ENCODE measurements around the gene CLDN1. TPM values are rescaled to one million over a fixed set of nuclear protein-coding genes. Genes with fewer than 3 reads are reported as not detected.

CLDN1 gene
- total RNA-seq, 1 experiment from 2014 or later, result 27.1 TPM

- peak overlapping the region; percentile 5; the same call in 1 of the 2 replicates for H3K4me3 ChIP-seq
- no TSS peak for BruUV-seq (replicated peaks)
- H3K27me3 ChIP-seq (ENCODE audit: insufficient read depth, low read depth), result no peaks in the 10 kb centered on the region
- peaks cover 19% of the 10 kb centered on the region for H3F3A ChIP-seq (ENCODE audit: insufficient read depth, low read depth)
- DNase-seq, result peak; percentile 27 to 86
- peaks cover 45% of the 10 kb centered on the region for H3K4me1 ChIP-seq (replicated peaks; ENCODE audit: insufficient read depth)
- H3K9me2 ChIP-seq (ENCODE audit: insufficient read depth), result no peaks in the 10 kb centered on the region
- H4K20me1 ChIP-seq (ENCODE audit: insufficient read depth), result no peaks in the 10 kb centered on the region
- intact Hi-C loops (cut with micrococcal nuclease; ENCODE audit: unreplicated experiment), result loop anchor here (1.0 kb wide), 2 partner anchors 17 to 24 kb away; no protein-coding TSS in a partner anchor
- H3K27ac ChIP-seq, result peak overlapping the region; percentile 80
- no peaks in the 10 kb centered on the region for H3K36me3 ChIP-seq (ENCODE audit: low read depth)
- H3K79me2 ChIP-seq (ENCODE audit: low read depth), result no peaks in the 10 kb centered on the region
- POLR2A ChIA-PET (ENCODE audit: unreplicated experiment), result interaction anchor here (0.5 kb wide), 1 partner anchor 121 kb away, joined by 5 read pairs; no protein-coding TSS in a partner anchor
- CTCF ChIA-PET, result no interaction called here
- peaks cover 14% of the 10 kb centered on the region for H3K9me3 ChIP-seq (ENCODE audit: insufficient read depth, low read depth)
- peak overlapping the region; percentile 67 for H2AFZ ChIP-seq
- peak overlapping the region; percentile 48 for H3K4me2 ChIP-seq
- TF ChIP-seq EZH2 (IDR thresholded peaks at IDR 0.05; ENCODE audit: low read depth) (no peak), CTCF (conservative IDR thresholded peaks at IDR 0.05) (no peak)
Measured at GRCh38 chr3:190369668-190370295, 47.5 kb upstream of the CLDN1 start.

DNA sequence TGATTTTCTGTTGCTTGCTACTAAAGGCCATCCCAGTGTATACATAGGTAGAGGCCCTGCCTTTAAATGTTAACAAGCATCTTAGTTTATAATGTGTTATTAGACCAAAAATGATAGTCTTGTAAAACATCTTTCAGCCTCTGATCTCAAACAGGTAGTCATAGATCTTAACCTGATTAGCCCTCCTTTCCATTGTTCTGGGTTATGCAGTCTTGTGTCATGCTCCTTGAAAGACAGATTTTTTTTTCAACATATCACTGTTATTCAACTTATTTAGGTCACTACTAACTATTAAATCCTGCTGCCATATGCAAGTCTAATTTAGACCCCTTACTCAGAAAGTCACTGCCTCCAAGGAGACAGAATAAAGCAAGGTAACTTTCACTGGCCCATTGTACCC is 46.6 kb upstream of the CLDN1 start:
- Histone ChIP-seq H3K4me3 (no peak overlapping the region), H2AFZ (no peak overlapping the region), H3K79me2 (ENCODE audit: low read depth) (no peaks in the 10 kb centered on the region), H3K27me3 (ENCODE audit: insufficient read depth, low read depth) (no peaks in the 10 kb centered on the region), H3K4me1 (replicated peaks; ENCODE audit: insufficient read depth) (peaks cover 36% of the 10 kb centered on the region), H3K9me2 (ENCODE audit: insufficient read depth) (no peaks in the 10 kb centered on the region), H3K27ac (peak overlapping the region; percentile 80), H3F3A (ENCODE audit: insufficient read depth, low read depth) (peaks cover 19% of the 10 kb centered on the region), H3K9me3 (ENCODE audit: insufficient read depth, low read depth) (peaks cover 8% of the 10 kb centered on the region; the same call in 1 of the 2 replicates), H3K4me2 (peak overlapping the region; percentile 48), H3K36me3 (ENCODE audit: low read depth) (no peaks in the 10 kb centered on the region), H4K20me1 (ENCODE audit: insufficient read depth) (no peaks in the 10 kb centered on the region)
- DNase-seq, result peak in 1 of 2 experiments; percentile 49
- CTCF ChIA-PET, result no interaction called here
- TF ChIP-seq CTCF (conservative IDR thresholded peaks at IDR 0.05) (no peak), EZH2 (IDR thresholded peaks at IDR 0.05; ENCODE audit: low read depth) (no peak)
- BruUV-seq (replicated peaks), result no TSS peak
- POLR2A ChIA-PET (ENCODE audit: unreplicated experiment), result no interaction called here
- intact Hi-C loops (cut with micrococcal nuclease; ENCODE audit: unreplicated experiment), result loop anchor here (1.0 kb wide), 2 partner anchors 17 to 24 kb away; no protein-coding TSS in a partner anchor

GRCh38 chr3:190366133-190366532 is 43.9 kb upstream of the CLDN1 start:
- Histone ChIP-seq H3K27me3 (ENCODE audit: insufficient read depth, low read depth) (no peaks in the 10 kb centered on the region), H3K4me3 (no peak overlapping the region), H3K4me1 (replicated peaks; ENCODE audit: insufficient read depth) (peaks cover 39% of the 10 kb centered on the region), H3K4me2 (no peak overlapping the region; the same call in 1 of the 2 replicates), H3K27ac (no peak overlapping the region), H3K79me2 (ENCODE audit: low read depth) (no peaks in the 10 kb centered on the region), H3F3A (ENCODE audit: insufficient read depth, low read depth) (peaks cover 19% of the 10 kb centered on the region), H3K9me3 (ENCODE audit: insufficient read depth, low read depth) (peaks cover 8% of the 10 kb centered on the region; the same call in 1 of the 2 replicates), H3K9me2 (ENCODE audit: insufficient read depth) (no peaks in the 10 kb centered on the region), H2AFZ (peak overlapping the region; percentile 36; the same call in 1 of the 2 replicates), H4K20me1 (ENCODE audit: insufficient read depth) (no peaks in the 10 kb centered on the region), H3K36me3 (ENCODE audit: low read depth) (no peaks in the 10 kb centered on the region)
- POLR2A ChIA-PET (ENCODE audit: unreplicated experiment), result no interaction called here
- no TSS peak for BruUV-seq (replicated peaks)
- intact Hi-C loops (cut with micrococcal nuclease; ENCODE audit: unreplicated experiment), result no loop called here
- no peak for DNase-seq
- CTCF ChIA-PET, result no interaction called here
- TF ChIP-seq CTCF (conservative IDR thresholded peaks at IDR 0.05), result no peak
- TF ChIP-seq EZH2 (IDR thresholded peaks at IDR 0.05; ENCODE audit: low read depth), result no peak
